DMS79 (cell line): ENCODE results near the gene HMGCR.
"Not testable (repeated sequence)": the region's sequence is repeated elsewhere in the genome, so short reads cannot be mapped to it uniquely, and the experiment has no call there.

ENCODE experiments used
- DNase-seq: peaks from one replicate; lab custom pipeline; 2025; lab: John Stamatoyannopoulos, UW

Gene HMGCR

DNA sequence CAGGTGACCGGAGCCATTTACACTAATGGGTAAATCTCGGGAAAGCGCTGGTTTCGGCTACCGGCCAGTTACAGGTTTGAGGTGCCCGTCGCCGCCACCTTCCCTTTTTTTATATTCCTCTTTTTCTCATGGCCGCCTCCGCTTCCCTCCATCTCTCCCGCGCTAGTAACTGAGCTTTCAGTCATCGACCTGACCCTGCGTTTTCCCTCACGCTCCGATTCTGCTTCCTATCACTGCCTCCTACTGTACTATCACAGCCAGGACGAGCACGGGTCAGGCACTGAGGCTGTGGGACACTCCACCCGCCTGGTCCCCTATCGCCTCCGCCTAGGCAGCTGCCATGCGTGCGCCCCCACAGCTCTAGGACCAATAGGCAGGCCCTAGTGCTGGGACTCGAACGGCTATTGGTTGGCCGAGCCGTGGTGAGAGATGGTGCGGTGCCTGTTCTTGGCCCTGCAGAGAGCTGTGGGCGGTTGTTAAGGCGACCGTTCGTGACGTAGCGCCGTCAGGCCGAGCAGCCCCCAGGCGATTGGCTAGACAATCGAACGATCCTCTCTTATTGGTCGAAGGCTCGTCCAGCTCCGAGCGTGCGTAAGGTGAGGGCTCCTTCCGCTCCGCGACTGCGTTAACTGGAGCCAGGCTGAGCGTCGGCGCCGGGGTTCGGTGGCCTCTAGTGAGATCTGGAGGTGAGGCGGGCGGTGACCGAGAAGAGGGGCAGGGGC, at the start of gene HMGCR:
TSS of gene HMGCR (plus strand) at position 606 of the 722 bp plus-strand sequence. CDS start 5,386 bp downstream, outside the sequence.
- peak; percentile 95 for DNase-seq

DNA sequence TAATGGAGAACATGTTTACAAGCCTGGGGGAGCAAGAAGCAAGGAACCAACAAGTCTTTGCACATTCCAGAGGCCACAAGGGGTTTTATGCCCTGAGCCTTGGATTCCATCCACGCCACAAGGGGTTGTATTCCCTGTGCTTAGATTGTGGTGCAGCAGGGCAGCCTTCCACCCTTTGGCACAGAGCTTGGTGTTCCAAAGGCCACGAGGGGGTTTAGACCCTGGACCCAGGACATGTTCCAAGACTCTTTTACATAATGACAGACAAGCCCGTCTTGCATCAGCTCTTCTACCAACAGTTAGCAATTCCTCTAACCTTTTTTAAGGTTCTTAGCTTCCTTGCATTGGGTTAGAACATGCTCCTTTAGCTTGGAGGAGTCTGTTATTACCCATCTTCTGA, 45.2 kb upstream of the HMGCR start:
- DNase-seq = not testable (repeated sequence)

DNA sequence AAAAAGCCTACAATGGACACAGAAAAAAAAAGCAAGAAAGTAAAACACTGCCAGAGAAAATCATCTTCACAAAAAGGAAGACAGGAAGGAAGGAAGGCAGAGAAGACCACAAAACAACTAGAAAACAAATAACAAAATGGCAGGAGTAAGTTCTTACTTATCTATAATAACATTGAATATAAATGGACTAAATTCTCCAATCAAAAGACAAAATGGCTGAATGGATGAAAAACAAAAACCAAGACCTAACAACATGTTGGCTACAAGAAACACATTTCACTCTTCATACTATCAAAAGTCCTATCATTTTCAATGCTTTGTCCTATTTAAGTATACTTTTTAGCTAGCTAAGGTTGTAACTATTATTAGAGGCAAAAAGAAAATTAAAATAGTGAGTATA, 36.9 kb upstream of the HMGCR start:
- no peak for DNase-seq

DNA sequence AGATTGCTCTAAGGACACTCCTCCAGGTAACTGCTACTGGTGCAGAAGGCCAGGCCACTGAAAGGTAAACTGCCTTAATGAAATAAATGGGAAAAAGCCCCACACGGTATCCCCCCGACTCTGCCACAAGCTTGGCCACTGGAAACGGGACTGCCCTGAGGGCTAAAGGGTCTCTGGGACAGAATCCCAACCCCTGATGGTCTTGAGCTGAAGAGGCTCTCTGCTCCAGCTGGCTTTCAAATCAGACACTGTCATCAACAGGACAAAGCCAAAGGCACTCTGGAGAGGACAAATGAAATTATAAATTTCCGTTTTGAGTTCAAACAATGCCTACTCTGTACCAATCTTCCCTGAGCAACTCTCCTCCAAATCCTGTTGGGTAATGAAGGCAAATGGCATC, 33.6 kb upstream of the HMGCR start:
- DNase-seq = no peak

DNA sequence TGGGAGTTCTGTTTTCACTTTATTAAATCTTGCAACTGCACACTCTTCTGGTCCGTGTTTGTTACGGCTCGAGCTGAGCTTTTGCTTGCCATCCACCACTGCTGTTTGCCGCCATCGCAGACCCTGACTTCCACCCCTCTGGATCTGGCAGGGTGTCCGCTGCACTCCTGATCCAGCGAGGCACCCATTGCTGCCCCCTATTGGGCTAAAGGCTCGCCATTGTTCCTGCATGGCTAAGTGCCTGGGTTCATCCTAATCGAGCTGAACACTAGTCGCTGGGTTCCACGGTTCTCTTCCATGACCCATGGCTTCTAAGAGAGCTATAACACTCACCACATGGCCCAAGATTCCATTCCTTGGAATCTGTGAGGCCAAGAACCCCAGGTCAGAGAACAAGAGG, 32.5 kb upstream of the HMGCR start:
- DNase-seq = not testable (repeated sequence)

DNA sequence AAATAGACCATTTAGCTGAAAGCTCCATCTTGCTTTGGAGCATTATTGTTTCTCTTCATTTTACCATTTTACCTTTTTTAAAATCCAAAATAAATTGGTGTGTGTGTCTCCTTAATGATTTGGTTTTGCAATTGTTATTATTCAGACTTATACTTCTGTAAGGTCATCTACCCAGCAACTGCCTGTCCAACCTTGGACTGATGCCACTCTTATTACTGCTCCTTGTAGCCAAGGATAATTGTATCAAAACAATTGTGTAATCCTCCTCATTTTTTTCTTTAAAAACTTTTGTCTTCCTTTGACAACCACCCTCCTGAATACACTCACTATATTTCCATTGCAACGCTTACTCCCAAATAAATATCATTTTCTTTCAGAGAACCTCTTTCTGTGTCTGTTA, 30.3 kb upstream of the HMGCR start:
- no peak for DNase-seq

DNA sequence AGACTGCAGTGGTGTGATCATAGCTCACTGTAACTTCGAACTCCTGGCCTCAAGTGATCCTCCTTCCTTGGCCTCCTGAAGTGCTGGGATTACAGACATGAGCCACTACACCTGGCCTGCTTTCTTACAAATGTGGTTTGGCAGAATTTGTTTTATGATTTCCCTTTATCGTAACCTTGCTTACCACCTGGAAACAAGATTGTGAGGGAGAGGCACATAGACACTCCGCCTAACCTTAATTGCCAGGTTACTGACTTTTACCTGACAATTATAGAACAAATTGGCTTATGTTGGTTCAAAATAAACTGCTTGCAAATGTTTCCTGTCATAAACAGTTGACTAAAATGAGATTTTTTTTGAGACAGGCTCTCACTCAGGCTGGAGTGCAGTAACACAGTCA, 26.8 kb upstream of the HMGCR start:
- DNase-seq = no peak

DNA sequence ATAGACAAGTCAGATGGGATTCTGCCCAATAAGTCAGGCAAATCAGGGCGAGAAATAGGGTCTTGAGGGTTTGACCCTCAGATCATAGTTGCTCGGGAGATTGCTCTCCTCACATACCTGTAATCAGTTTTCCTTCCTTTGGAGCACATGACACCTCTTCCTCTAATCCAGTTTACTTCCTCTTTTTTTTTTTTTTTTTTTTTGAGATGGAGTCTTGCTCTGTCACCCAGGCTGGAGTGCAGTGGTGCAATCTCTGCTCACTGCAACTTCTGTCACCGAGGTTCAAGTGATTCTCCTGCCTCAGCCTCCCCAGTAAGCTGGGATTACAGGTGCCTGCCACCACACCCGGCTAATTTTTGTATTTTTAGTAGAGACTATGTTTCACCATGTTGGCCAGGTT, 17.9 kb upstream of the HMGCR start:
- DNase-seq = not testable (repeated sequence)

DNA sequence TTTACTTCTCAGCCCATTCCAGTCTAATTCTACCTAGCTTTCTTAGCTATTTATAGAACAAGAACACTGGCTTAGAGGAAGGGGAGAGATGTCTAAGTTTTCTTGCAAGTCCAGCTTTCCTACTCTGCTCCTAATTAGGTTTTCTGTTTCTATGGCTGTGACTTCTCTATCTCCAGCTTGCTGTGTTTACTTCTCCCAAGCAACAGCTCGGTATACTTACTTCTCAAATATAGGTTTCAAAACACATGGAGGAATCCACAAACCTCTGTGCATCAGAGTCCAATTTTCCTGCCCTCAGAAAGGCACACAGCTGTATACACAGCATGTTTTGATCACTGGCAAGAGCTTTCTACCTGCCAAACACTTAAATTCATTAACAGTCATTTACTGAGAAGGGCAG, 17.4 kb upstream of the HMGCR start:
- DNase-seq = no peak

DNA sequence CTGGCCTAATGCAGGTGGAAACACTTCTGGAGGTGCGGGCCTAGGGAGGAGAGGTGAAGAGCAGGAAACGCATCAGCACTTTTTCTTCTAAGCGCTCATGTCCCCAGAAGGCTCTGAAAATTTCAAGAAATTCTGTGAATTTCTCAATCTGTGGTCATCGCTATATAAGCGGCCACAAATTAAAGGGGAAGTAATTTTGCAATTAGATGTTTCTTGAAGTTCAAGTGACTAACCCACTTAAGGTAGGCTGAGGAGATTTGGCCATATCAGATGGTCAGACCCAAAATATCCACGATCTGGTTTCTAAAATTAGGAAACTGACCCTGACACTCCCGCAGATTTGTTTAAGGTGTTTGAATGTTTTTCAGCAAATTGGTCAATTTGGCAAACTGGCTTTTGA, 16.6 kb upstream of the HMGCR start:
- DNase-seq = no peak

DNA sequence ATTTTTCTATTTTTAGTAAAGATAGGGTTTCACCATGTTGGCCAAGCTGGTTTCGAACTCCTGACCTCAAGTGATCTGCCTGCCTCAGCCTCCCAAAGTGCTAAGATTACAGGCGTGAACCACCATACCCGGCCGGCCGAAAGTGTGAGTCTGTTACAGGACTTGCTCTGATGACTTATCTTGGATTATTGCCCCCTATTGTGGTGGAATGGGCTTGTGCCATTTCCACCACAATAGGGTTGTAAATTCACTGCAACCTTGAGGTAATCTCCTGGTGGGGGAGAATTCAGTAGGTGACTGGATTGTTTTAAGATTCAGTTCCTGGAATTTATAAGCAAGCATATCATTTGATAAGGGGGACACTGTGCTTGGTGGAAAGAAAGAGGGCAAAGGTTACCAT, 15.0 kb upstream of the HMGCR start:
- DNase-seq = no peak

DNA sequence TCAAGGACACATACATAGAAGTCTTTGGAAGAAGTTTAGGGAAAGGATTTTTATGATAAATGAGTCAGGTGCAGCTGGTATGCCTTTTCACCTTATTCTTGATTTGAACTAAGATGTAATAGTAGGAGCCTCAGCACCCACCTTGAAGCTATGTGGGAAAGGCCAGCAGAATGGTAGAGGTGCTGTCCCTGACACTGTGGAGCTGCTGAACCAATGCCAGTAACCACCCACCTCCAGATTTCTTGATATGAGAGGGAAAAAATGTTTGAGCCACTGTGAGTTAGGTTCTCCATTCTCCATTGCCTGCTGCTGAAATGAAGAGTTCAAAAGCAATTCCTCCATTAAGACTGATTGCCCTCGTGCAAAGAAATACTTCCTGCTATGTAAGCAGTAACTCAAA, 12.2 kb upstream of the HMGCR start:
- no peak for DNase-seq

DNA sequence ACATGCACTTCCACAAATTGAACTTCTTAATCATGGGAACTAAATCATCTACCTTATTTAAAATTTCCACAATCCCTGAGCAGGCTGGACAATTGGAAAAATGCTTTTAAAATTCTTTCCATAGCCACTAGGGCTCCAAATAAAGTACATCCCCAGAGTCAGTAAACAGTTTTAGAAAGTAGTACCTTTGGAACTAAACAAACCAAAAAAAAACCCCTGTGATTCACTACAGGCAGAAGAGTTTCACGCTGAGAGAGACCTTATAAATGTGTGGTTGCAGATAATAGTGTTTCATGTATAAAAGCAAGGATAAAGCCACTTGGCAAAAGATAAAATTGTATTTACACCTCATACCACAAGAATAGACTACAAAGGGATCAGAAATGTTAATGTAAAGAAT, 11.8 kb upstream of the HMGCR start:
- no peak for DNase-seq

DNA sequence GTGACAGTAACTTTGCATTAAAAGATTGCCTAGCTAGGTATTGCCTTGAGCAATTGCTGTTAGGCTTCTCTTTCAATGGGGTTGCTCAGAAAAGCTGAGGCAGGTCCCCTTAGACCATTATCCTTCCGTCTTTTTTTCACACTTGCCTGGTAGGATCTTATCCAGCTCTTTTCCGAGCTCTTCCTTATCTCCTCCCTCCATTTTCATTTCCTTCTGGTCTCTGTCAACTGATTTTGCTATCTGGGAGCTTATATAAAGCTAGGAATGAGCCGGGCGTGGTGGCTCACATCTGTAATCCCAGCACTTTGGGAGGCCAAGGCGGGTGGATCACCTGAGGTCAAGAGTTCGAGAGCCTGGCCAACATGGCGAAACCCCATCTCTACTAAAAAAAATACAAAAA, 6.6 kb upstream of the HMGCR start:
- DNase-seq = no peak

DNA sequence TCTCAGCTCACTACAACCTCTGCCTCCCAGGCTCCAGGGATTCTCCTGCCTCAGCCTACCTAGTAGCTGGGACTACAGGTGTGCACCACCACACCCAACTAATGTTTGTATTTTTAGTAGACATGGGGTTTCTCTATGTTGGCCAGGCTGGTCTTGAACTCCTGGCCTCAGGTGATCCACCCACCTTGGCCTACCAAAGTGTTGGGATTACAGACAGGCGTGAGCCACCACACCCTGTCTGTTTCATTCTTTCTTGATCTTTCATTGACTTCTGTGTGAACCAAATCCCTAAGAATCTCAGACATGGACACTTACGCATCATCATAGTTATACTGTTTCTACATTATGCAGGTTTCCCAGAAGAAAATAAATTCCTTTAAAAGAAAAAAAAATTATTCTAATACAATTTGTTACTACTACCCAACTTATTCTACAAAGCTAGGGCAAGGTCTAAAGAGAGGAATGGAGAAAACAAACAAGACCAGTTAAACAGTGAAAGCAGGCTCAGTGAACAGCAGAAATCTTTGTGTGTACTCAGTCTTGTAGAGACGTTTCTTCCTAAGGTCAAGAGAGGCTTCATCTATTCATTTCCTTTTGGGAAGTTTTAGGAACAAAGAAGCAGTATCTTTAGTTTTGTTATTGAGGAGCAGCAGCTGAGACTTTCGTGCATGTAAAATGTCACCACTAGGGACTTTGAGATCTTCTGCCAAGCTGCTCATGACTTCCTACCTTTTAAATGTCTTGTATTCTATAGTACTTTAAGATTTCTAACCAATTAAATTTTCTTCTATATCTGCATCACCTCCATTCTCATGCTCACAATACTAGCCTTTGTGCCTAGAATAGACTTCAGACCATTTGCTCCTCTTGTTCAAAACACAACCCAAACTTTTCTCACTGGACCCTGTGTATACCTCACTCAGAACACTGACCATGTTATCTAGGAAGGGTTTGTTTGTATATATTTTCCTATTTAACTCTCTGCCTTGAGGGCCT, 5.6 kb upstream of the HMGCR start:
- no peak for DNase-seq

DNA sequence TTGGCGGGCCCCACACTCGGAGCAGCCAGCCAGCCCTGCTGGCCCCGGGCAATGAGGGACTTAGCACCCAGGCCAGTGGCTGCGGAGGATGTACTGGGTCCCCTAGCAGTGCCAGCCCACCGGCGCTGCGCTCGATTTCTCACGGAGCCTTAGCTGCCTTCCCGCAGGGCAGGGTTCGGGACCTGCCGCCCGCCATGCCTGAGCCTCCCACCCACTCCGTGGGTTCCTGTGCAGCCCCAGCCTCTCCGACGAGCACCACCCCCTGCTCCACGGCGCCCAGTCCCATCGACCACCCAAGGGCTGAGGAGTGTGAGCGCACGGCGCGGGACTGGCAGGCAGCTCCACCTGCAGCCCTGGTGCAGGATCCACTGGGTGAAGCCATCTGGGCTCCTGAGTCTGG, 3.3 kb upstream of the HMGCR start:
- not testable (repeated sequence) for DNase-seq

DNA sequence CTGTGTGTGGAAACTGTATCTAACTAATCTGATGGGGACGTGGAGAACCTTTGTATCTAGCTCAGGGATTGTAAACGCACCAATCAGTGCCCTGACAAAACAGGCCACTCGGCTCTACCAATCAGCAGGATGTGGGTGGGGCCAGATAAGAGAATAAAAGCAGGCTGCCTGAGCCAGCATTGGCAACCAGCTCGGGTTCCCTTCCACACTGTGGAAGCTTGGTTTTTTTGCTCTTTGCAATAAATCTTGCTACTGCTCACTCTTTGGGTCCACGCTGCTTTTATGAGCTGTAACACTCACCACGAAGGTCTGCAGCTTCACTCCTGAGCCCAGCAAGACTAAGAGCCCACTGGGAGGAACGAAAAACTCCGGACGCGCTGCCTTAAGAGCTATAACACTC, 2.6 kb upstream of the HMGCR start:
- DNase-seq = not testable (repeated sequence)

DNA sequence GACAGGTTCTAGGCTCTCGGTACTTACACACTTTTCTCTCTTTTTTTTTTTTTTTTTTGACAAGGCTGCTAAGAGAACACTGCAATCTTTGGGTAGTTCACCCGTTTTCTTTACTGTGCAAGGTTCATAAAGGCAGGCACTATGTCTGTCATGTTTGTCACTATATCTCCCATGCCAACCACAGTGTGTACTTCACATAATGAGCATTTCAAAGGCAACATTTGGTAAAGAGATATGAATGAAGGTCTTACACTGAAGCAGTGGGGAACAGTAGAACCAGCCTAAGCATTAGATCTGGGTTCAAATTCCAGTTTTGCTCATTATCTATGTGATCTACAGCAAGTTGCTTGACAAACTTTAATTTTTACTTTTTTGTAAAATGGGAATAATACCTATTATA, 1.5 kb upstream of the HMGCR start:
- no peak for DNase-seq

DNA sequence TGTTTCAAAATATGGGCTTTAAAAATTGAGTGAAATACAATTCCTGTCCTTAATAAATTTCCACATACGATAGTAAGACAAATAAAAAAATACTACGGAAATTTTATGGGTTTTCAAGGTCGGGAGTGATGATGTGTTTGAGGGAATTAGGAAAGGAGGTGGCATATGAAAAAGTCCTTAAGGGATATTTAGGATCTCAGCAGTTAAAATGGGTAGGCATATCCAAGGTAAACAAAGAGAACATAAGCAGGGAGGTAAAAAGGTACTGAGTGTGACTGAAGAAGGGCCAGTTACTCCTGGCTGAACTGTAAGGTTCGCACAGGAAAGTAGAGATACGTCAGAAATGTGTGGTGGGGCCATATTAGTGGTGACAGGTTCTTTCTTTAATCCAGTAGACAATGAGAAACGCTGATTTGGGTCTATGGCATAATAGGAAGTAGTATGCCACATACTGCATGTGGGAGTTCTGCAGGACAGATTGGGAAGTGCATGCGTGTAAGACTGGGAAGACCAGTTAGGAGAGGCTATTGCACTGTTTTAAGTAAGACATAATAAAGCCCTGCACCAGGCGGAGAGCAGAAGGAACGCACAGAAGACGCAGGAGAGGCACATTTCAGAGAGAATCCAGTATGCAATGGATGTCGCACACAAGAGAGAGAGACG, 937 bp upstream of the HMGCR start:
- peak; percentile 21 for DNase-seq

DNA sequence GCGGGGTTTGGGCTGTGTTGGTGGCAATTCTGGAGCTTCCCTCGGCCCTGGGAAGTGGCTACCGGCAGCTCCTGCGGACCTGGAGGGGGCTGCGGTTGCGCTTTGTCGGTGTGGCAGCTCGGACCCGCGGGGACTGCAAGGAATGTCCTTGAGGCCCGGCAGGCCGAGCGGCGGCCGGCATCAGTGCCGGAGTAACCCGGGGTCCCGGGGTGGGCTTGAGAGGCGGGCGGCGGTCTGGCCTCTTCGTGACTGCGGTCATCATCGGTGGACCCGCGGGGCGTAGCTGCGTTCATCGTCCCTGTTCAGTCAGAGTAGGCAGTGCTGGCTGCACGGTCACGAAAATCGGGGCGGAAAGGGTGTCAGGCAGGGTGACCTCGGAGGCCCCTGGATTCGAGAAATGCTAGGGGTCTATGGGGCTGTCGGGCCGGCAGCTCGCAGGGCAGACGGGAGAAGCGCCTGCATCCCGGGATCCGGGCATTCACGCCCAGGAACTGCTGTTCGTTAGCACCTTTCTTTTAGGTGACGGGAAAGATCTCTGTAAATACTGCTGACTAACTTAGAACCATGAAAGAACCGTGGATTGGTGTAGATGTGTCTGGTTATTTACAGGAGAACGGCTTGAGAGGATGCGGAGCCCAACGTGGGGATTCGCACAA, 474 bp downstream of the HMGCR start:
- no peak for DNase-seq

DNA sequence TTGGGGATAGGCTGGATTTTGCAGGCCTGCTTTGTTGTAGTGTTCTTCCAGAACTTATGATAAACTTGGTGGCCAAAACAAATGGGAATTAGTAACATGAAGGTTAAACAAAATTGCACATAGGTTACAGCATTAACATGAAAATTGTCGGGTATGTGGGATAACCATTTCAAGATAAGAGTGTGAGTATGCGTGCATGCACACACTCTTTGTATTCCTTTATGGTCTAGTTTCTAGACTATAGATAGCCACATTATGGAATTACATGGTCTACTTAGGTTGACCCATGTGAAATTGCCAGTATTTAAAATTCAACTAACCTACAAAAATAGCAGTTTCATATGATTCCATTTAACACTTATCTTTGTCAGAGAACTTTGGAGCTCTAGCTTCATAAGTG, 1.4 kb downstream of the HMGCR start:
- DNase-seq = no peak
